Colonic mucosa (tissue), 4 donors: ENCODE measurements around the gene CASQ1. TPM values are rescaled to one million over a fixed set of nuclear protein-coding genes. Genes with fewer than 3 reads are reported as not detected.

Experiments
- DNase-seq: peaks from one replicate; pipeline ENCODE4 v3.0.0-alpha.2; 2020
- H3K27ac ChIP-seq: fragments of 200-600 bp; one replicate; pipeline ENCODE4 v1.8.0; 2021
- H3K27me3 ChIP-seq: fragments of 200-600 bp; one replicate; pipeline ENCODE4 v1.8.0; 2021
- H3K36me3 ChIP-seq: fragments of 200-600 bp; one replicate; pipeline ENCODE4 v1.8.0; 2021
- H3K4me1 ChIP-seq: fragments of 200-600 bp; one replicate; pipeline ENCODE4 v1.8.0; 2021; ENCODE audit warnings: mild to moderate bottlenecking
- H3K4me3 ChIP-seq: fragments of 200-600 bp; one replicate; pipeline ENCODE4 v1.8.0; 2021
- H3K9ac ChIP-seq, 2 donors: one replicate each; pipeline ENCODE4 v1.7.0; 2013; ENCODE audit warnings: control low read depth in 2 of 2, low read depth in 2 of 2, low read length in 2 of 2
- H3K9me3 ChIP-seq: fragments of 200-600 bp; one replicate; pipeline ENCODE4 v1.8.0; 2021
- intact Hi-C: fragments of 100-400 bp; cut with DNase I; formaldehyde crosslinking; loops from one replicate; pipeline ENCODE4 v1.14.1; 2022
- total RNA-seq, 2 donors: library from RNA; stranded (reverse); fragmentation: NEBNext Ultra II Directional in 1 of 2; extraction: Animal tissue kit (Norgen Biotek cat#: 25700) in 1 of 2; gene quantifications; one replicate each; pipeline ENCODE4 v1.2.1, GENCODE V29; 2021
- TF ChIP-seq, protein P1 (sequence below): fragments of 200-600 bp; IDR thresholded peaks from one replicate; pipeline ENCODE4 v1.8.0; 2022; ENCODE audit warnings: antibody characterized with exemption, mild to moderate bottlenecking
- donor health status: healthy.
- donor health status: DM: no; HTN: no; CAD: no.
- donor health status: DM: no; HTN: no; CAD: no.

Gene CASQ1
- total RNA-seq, 2 donors from 2014 or later = not detected

DNA sequence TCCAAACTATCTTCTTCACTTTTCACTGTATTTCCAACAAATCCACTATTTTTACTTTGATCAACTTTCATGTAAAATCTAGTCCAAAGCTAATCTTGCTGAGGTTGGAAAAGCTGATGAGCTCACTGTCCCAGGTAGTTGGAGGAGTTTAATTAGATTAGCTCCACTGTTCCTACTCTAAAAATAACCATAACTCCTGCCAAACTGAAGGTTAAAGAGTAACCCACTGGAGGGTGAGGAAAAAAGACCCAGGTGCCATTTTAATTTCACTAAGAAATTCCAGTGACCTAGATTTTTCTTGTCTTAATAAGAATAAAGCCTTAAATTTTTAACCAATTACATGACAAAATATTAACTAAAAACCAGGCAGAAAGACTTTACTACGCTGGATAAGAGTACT is 56.7 kb downstream of the CASQ1 start:
- Histone ChIP-seq H3K27me3 (no peaks in the 10 kb centered on the region), H3K9me3 (no peaks in the 10 kb centered on the region), H3K36me3 (no peaks in the 10 kb centered on the region), H3K27ac (no peak overlapping the region), H3K9ac (no peak overlapping the region), H3K4me3 (no peak overlapping the region), H3K4me1 (no peaks in the 10 kb centered on the region)
- intact Hi-C loops = no loop called here
- TF ChIP-seq, protein P1, sequence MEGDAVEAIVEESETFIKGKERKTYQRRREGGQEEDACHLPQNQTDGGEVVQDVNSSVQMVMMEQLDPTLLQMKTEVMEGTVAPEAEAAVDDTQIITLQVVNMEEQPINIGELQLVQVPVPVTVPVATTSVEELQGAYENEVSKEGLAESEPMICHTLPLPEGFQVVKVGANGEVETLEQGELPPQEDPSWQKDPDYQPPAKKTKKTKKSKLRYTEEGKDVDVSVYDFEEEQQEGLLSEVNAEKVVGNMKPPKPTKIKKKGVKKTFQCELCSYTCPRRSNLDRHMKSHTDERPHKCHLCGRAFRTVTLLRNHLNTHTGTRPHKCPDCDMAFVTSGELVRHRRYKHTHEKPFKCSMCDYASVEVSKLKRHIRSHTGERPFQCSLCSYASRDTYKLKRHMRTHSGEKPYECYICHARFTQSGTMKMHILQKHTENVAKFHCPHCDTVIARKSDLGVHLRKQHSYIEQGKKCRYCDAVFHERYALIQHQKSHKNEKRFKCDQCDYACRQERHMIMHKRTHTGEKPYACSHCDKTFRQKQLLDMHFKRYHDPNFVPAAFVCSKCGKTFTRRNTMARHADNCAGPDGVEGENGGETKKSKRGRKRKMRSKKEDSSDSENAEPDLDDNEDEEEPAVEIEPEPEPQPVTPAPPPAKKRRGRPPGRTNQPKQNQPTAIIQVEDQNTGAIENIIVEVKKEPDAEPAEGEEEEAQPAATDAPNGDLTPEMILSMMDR = no peak
- DNase-seq = no peak

DNA sequence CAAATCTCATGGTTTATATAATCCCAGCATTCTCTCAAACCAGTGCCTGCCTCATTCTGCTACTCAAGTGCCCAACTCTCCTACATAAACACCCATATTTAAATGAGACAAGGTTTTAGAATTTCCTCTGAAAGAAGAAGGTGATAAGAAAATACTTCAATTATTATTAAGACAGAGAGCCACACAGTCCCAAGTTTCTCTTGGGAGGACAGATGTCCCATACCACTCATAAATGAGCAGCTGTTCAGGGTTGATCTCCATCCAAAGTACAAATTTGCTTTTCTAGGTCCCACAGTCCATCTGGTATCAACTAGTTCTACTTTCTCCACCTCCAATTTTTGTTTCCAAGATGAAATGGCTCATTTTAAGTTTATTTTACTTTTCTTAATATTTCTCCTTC is 60.6 kb downstream of the CASQ1 start:
- no peak for DNase-seq
- Histone ChIP-seq H3K36me3 (no peaks in the 10 kb centered on the region), H3K9me3 (no peaks in the 10 kb centered on the region), H3K4me1 (no peaks in the 10 kb centered on the region), H3K27ac (no peak overlapping the region), H3K9ac (no peak overlapping the region), H3K4me3 (no peak overlapping the region), H3K27me3 (no peaks in the 10 kb centered on the region)
- TF ChIP-seq, protein P1 = no peak
- intact Hi-C loops = loop anchor here (2.0 to 5.0 kb wide), 2 partner anchors 58 to 149 kb away; no protein-coding TSS in a partner anchor

Other genes starting within 250 kb of the CASQ1 start
- 10 to 100 TPM; 14.1 to 41.8 TPM for gene IGSF9, start 245.0 kb upstream of the CASQ1 start, total RNA-seq
- not detected for gene SLAMF9, start 236.3 kb upstream of the CASQ1 start, total RNA-seq
- gene PIGM, start 158.6 kb upstream of the CASQ1 start, total RNA-seq = 1 to 10 TPM; 4.0 to 6.2 TPM
- gene KCNJ10, start 120.4 kb upstream of the CASQ1 start, total RNA-seq = under 1 TPM in 1 of 2 donors, not detected in 1; 0.29 TPM
- gene KCNJ9, start 109.0 kb upstream of the CASQ1 start, total RNA-seq = under 1 TPM; 0.11 to 0.30 TPM
- 10 to 100 TPM; 53.6 to 60.2 TPM for gene IGSF8, start 92.0 kb upstream of the CASQ1 start, total RNA-seq
- gene ATP1A2, start 74.8 kb upstream of the CASQ1 start, total RNA-seq = 1 to 10 TPM; 1.5 to 6.1 TPM
- gene ATP1A4, start 39.0 kb upstream of the CASQ1 start, total RNA-seq = not detected
- 10 to 100 TPM; 33.0 to 48.3 TPM for gene PEA15, start 14.8 kb downstream of the CASQ1 start, total RNA-seq
- gene DCAF8, start 72.0 kb downstream of the CASQ1 start, total RNA-seq = 10 to 100 TPM; 72.0 to 86.1 TPM
- 10 to 100 TPM; 43.2 to 59.3 TPM for gene PEX19, start 94.6 kb downstream of the CASQ1 start, total RNA-seq
- 100 to 1,000 TPM; 154 to 163 TPM for gene COPA, start 152.7 kb downstream of the CASQ1 start, total RNA-seq
- 10 to 100 TPM; 83.5 to 88.0 TPM for gene NCSTN, start 152.8 kb downstream of the CASQ1 start, total RNA-seq
- gene NHLH1, start 176.5 kb downstream of the CASQ1 start, total RNA-seq = under 1 TPM in 1 of 2 donors, not detected in 1; 0.12 TPM
- 10 to 100 TPM in 1 of 2 donors, 1 to 10 TPM in 1; 3.9 to 10.3 TPM for gene VANGL2, start 210.0 kb downstream of the CASQ1 start, total RNA-seq